ENCODE results near the gene KLF5.

KLF5 gene

DNA sequence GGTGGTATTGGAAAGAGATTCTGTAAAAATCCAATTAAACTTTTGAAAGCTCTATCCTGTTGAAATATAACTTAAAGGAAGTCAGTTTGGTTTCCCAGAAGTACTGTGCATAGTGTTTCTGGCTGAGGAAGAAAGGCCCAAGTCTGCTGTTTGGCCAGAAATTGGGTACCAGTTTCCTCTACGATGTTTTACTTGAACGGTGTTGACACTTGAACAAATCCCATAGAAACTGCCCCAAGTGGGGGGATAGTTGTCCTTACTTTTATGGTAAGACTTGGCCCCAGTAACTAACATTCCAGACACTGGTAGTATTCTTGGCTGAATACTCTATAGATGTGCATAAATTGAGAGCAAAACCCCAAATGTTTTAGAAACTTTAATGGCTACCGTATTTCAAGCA is 14.2 kb downstream of the KLF5 start:
- TF ChIP-seq, protein P1, sequence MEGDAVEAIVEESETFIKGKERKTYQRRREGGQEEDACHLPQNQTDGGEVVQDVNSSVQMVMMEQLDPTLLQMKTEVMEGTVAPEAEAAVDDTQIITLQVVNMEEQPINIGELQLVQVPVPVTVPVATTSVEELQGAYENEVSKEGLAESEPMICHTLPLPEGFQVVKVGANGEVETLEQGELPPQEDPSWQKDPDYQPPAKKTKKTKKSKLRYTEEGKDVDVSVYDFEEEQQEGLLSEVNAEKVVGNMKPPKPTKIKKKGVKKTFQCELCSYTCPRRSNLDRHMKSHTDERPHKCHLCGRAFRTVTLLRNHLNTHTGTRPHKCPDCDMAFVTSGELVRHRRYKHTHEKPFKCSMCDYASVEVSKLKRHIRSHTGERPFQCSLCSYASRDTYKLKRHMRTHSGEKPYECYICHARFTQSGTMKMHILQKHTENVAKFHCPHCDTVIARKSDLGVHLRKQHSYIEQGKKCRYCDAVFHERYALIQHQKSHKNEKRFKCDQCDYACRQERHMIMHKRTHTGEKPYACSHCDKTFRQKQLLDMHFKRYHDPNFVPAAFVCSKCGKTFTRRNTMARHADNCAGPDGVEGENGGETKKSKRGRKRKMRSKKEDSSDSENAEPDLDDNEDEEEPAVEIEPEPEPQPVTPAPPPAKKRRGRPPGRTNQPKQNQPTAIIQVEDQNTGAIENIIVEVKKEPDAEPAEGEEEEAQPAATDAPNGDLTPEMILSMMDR (conservative IDR thresholded peaks at IDR 0.05; ENCODE audit: control insufficient read depth, insufficient read depth, low read depth, low read length): no peak
- no peak for DNase-seq (ENCODE audit: low read depth)
- H3K4me3 ChIP-seq (ENCODE audit: control insufficient read depth, low read depth, low read length): no peak overlapping the region

DNA sequence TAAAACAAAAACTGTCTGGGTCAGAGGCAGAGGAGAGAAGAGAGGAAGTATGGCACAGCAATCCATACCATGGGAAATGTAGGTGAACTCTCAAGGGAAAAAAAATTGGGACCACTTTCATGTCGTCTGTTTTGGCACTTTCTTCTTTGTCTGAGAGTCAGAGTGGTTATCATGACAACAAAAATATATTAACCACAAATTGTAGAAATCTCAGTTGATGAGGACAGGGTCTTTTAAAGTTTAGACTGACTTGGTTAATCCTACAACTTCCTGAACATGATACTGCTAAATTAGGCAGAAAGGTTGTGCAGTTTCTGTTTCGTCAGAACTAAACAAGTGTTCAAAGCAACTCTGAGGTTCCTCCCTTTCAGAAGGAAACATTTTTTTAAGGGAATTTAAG is 15.2 kb downstream of the KLF5 start:
- H3K4me3 ChIP-seq (ENCODE audit: control insufficient read depth, low read depth, low read length): no peak overlapping the region
- no peak for DNase-seq (ENCODE audit: low read depth)
- TF ChIP-seq, protein P1 (conservative IDR thresholded peaks at IDR 0.05; ENCODE audit: control insufficient read depth, insufficient read depth, low read depth, low read length): no peak

GRCh38 chr13:73074926-73075325 is 16.1 kb downstream of the KLF5 start:
- no peak overlapping the region for H3K4me3 ChIP-seq (ENCODE audit: control insufficient read depth, low read depth, low read length)
- TF ChIP-seq, protein P1 (conservative IDR thresholded peaks at IDR 0.05; ENCODE audit: control insufficient read depth, insufficient read depth, low read depth, low read length): no peak
- no peak for DNase-seq (ENCODE audit: low read depth)

DNA sequence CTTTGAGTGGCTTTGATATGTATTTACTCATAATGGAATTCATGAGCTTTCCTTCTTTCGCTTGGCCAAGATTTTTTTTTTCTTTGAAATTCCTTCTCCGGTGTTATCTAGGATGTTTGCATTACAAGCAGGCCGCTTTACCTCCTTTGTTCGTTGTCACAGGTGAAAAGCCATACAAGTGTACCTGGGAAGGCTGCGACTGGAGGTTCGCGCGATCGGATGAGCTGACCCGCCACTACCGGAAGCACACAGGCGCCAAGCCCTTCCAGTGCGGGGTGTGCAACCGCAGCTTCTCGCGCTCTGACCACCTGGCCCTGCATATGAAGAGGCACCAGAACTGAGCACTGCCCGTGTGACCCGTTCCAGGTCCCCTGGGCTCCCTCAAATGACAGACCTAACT is 16.7 kb downstream of the KLF5 start:
- no peak overlapping the region for H3K4me3 ChIP-seq (ENCODE audit: control insufficient read depth, low read depth, low read length)
- TF ChIP-seq, protein P1 (conservative IDR thresholded peaks at IDR 0.05; ENCODE audit: control insufficient read depth, insufficient read depth, low read depth, low read length): no peak
- no peak for DNase-seq (ENCODE audit: low read depth)

DNA sequence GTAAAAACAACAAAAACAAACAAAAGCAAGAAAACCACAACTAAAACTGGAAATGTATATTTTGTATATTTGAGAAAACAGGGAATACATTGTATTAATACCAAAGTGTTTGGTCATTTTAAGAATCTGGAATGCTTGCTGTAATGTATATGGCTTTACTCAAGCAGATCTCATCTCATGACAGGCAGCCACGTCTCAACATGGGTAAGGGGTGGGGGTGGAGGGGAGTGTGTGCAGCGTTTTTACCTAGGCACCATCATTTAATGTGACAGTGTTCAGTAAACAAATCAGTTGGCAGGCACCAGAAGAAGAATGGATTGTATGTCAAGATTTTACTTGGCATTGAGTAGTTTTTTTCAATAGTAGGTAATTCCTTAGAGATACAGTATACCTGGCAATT is 17.1 kb downstream of the KLF5 start:
- H3K4me3 ChIP-seq (ENCODE audit: control insufficient read depth, low read depth, low read length): no peak overlapping the region
- DNase-seq (ENCODE audit: low read depth): no peak
- TF ChIP-seq, protein P1 (conservative IDR thresholded peaks at IDR 0.05; ENCODE audit: control insufficient read depth, insufficient read depth, low read depth, low read length): no peak

DNA sequence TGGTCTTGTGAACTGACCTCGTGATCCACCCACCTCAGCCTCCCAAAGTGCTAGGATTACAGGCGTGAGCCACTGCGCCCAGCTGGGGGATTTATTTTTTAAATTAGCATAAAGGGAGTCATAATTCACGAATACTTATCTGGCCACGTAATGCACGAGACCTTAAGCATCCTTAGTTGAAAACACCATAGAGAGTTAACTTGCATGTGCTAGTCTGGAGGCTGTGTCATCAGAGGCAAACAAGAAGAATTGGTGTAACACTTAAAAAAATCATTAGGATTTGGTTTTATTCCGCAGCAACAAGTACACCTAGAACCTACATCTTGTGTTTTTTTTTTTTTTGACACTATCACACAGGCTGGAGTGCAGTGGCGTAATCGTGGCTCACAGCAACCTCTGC is 19.1 kb downstream of the KLF5 start:
- DNase-seq (ENCODE audit: low read depth): no peak
- no peak overlapping the region for H3K4me3 ChIP-seq (ENCODE audit: control insufficient read depth, low read depth, low read length)
- TF ChIP-seq, protein P1 (conservative IDR thresholded peaks at IDR 0.05; ENCODE audit: control insufficient read depth, insufficient read depth, low read depth, low read length): no peak

DNA sequence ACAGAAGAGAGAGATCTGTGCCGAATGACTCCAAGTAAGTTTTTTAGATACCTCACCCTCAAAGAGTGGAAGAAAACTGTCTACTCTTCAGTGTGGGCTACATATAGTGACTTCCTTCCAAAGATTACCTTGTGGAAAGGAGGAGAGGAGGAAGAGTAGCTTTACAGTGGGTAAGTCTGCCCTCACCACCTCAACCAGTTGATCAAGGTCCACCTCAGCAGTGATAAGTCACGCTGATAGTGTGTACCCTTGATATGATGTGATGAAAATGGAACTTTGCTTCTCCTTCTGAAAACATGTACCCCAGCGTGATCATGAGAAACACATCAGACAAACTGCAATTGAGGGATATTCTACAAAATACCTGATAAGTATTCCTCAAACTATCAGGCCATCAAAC is 20.6 kb downstream of the KLF5 start:
- no peak overlapping the region for H3K4me3 ChIP-seq (ENCODE audit: control insufficient read depth, low read depth, low read length)
- TF ChIP-seq, protein P1 (conservative IDR thresholded peaks at IDR 0.05; ENCODE audit: control insufficient read depth, insufficient read depth, low read depth, low read length): no peak
- no peak for DNase-seq (ENCODE audit: low read depth)

Measured in fibroblast of mammary gland (primary cell).